ENCODE data around the gene COMMD1.
A peak's percentile ranks its signal among the peaks of the same experiment; 100 is the strongest.
"Not testable (repeated sequence)": the region's sequence is repeated elsewhere in the genome, so short reads cannot be mapped to it uniquely, and the experiment has no call there.

The COMMD1 gene

GRCh38 chr2:61905372-61906185, at the start of gene COMMD1:
COMMD1 (plus strand) TSS chr2:61905674; CDS start chr2:61905679, 5 bp downstream.
- peak; percentile 65 for DNase-seq (ENCODE audit: low read depth in 2 of 2)

- DNase-seq (ENCODE audit: low read depth in 2 of 2) = no peak
Observed at GRCh38 chr2:61857224-61857623, 48.2 kb upstream of the COMMD1 start.

- DNase-seq (ENCODE audit: low read depth in 2 of 2) = no peak
Observed at GRCh38 chr2:61862085-61862484, 43.4 kb upstream of the COMMD1 start.

GRCh38 chr2:61866482-61867089, 38.9 kb upstream of the COMMD1 start:
- not testable (repeated sequence) for DNase-seq (ENCODE audit: low read depth in 2 of 2)

- DNase-seq (ENCODE audit: low read depth in 2 of 2) = no peak
Observed at GRCh38 chr2:61876400-61876799, 29.1 kb upstream of the COMMD1 start.

GRCh38 chr2:61877571-61878245, 27.8 kb upstream of the COMMD1 start:
- DNase-seq (ENCODE audit: low read depth in 2 of 2) = no peak

- no peak for DNase-seq (ENCODE audit: low read depth in 2 of 2)
Observed at GRCh38 chr2:61878761-61879160, 26.7 kb upstream of the COMMD1 start.

- not testable (repeated sequence) for DNase-seq (ENCODE audit: low read depth in 2 of 2)
Observed at GRCh38 chr2:61879351-61879750, 26.1 kb upstream of the COMMD1 start.

- no peak for DNase-seq (ENCODE audit: low read depth in 2 of 2)
Observed at GRCh38 chr2:61882850-61883249, 22.6 kb upstream of the COMMD1 start.

- no peak for DNase-seq (ENCODE audit: low read depth in 2 of 2)
Observed at GRCh38 chr2:61885896-61886603, 19.4 kb upstream of the COMMD1 start.

- no peak for DNase-seq (ENCODE audit: low read depth in 2 of 2)
Observed at GRCh38 chr2:61887717-61888266, 17.7 kb upstream of the COMMD1 start.

- DNase-seq (ENCODE audit: low read depth in 2 of 2) = peak; percentile 74 to 81
Observed at GRCh38 chr2:61888267-61889055, 17.0 kb upstream of the COMMD1 start, which contains the start of gene CCT4. CCT4 (minus strand) TSS chr2:61888656; CDS start chr2:61888507, 149 bp downstream.

- DNase-seq (ENCODE audit: low read depth in 2 of 2) = no peak
Observed at GRCh38 chr2:61898810-61899209, 6.7 kb upstream of the COMMD1 start.

- DNase-seq (ENCODE audit: low read depth in 2 of 2) = no peak
Observed at GRCh38 chr2:61900281-61900680, 5.2 kb upstream of the COMMD1 start.

- no peak for DNase-seq (ENCODE audit: low read depth in 2 of 2)
Observed at GRCh38 chr2:61906186-61906470, 654 bp downstream of the COMMD1 start.

- no peak for DNase-seq (ENCODE audit: low read depth in 2 of 2)
Observed at GRCh38 chr2:61909116-61909515, 3.6 kb downstream of the COMMD1 start.

GRCh38 chr2:61910603-61911002, 5.1 kb downstream of the COMMD1 start:
- no peak for DNase-seq (ENCODE audit: low read depth in 2 of 2)

GRCh38 chr2:61911510-61911909, 6.0 kb downstream of the COMMD1 start:
- no peak for DNase-seq (ENCODE audit: low read depth in 2 of 2)

- DNase-seq (ENCODE audit: low read depth in 2 of 2) = not testable (repeated sequence)
Observed at GRCh38 chr2:61914794-61915193, 9.3 kb downstream of the COMMD1 start.

GRCh38 chr2:61920548-61920947, 15.1 kb downstream of the COMMD1 start:
- no peak for DNase-seq (ENCODE audit: low read depth in 2 of 2)

GRCh38 chr2:61922714-61923113, 17.2 kb downstream of the COMMD1 start:
- no peak for DNase-seq (ENCODE audit: low read depth in 2 of 2)

All from stimulated activated CD8-positive, alpha-beta memory T cell treated with anti-CD3 and anti-CD28 coated beads, Interleukin-15, amount 100 ng/mL, for 4 hours (primary cell).